Ovary (tissue), 3 donors: ENCODE data around the gene KATNIP.

Source experiments
- EP300 ChIP-seq: sonication (generic); formaldehyde crosslinking; IDR thresholded peaks from one replicate; pipeline ENCODE4 v1.6.1; 2017; ENCODE audit warnings: antibody characterized with exemption
- POLR2A ChIP-seq: fragments of 450-650 bp; IDR thresholded peaks from one replicate; pipeline ENCODE4 v1.6.1; 2017; ENCODE audit warnings: antibody characterized with exemption, mild to moderate bottlenecking, moderate library complexity
- TF ChIP-seq, protein P1 (sequence below), 3 donors: fragments of 450-650 bp in 2 of 3; fragments of 200-600 bp in 1 of 3; IDR thresholded peaks; one replicate each; pipeline versions ENCODE4 v1.5.1 to v1.8.0; 2016 to 2022; ENCODE audit warnings: antibody characterized with exemption in 3 of 3, mild to moderate bottlenecking in 1 of 3
- donor health status: DM: no; HTN: no; CAD: no.

DNA sequence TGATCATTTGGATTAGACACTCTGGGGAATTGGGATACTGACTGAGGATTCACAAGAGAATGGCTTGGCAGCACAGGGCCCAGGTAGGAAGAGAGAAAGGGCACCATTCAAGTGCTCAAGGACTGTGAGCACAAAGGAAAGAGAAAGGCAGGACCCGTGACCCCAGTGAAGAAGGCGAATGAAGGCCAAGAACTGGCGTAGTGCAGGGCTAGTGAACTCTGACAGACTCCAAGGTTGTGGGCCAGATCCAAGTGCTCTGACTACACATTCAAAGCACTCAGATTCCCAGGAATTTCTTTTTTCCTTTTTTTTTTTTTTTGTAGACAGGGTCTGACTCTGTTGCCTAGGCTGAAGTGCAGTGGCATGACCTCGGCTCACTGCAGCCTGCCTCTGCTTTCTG lies 5.3 kb upstream of the KATNIP start:
- TF ChIP-seq, protein P1, sequence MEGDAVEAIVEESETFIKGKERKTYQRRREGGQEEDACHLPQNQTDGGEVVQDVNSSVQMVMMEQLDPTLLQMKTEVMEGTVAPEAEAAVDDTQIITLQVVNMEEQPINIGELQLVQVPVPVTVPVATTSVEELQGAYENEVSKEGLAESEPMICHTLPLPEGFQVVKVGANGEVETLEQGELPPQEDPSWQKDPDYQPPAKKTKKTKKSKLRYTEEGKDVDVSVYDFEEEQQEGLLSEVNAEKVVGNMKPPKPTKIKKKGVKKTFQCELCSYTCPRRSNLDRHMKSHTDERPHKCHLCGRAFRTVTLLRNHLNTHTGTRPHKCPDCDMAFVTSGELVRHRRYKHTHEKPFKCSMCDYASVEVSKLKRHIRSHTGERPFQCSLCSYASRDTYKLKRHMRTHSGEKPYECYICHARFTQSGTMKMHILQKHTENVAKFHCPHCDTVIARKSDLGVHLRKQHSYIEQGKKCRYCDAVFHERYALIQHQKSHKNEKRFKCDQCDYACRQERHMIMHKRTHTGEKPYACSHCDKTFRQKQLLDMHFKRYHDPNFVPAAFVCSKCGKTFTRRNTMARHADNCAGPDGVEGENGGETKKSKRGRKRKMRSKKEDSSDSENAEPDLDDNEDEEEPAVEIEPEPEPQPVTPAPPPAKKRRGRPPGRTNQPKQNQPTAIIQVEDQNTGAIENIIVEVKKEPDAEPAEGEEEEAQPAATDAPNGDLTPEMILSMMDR (IDR thresholded peaks at IDR 0.05) = no peak
- TF ChIP-seq EP300 (no peak), POLR2A (no peak)
